Activated T-helper 1 cell treated with anti-CD3 and anti-CD28 coated beads, Interleukin-12 subunit alpha, Interleukin-12 subunit beta, Interleukin-2, Interleukin-4 antibody, amounts not matched to agents 30 ng/mL and 10 ng/mL and 1 ng/mL, durations not matched to agents 14 hours and 24 hours and 36 hours (primary cell): ENCODE measurements around the gene NCAPH2. TPM values are rescaled to one million over a fixed set of nuclear protein-coding genes. Genes with fewer than 3 reads are reported as not detected.

ENCODE experiments used
- total RNA-seq: library from RNA; stranded (reverse); gene quantifications from 2 replicates; pipeline ENCODE4 v1.2.3, GENCODE V29; 2022

The NCAPH2 gene
- total RNA-seq, 1 donor from 2014 or later = 133 TPM

Other genes with a start within 250 kb of the NCAPH2 start
- 15.1 and 19.0 TPM in 2 replicates for gene MAPK12, start 246.5 kb upstream of the NCAPH2 start, total RNA-seq
- gene MAPK11, start 237.8 kb upstream of the NCAPH2 start, total RNA-seq = 24.6 and 28.9 TPM in 2 replicates
- 8.9 and 10.2 TPM in 2 replicates for gene PLXNB2, start 200.6 kb upstream of the NCAPH2 start, total RNA-seq
- 1.7 and 2.2 TPM in 2 replicates for gene DENND6B, start 181.2 kb upstream of the NCAPH2 start, total RNA-seq
- 46.0 and 48.5 TPM in 2 replicates for gene PPP6R2, start 164.9 kb upstream of the NCAPH2 start, total RNA-seq
- gene SBF1, start 33.2 kb upstream of the NCAPH2 start, total RNA-seq = 113 and 116 TPM in 2 replicates
- gene ADM2, start 26.7 kb upstream of the NCAPH2 start, total RNA-seq = 4.2 and 4.9 TPM in 2 replicates
- 0.29 TPM in 1 of 2 replicates, not detected in the other for gene MIOX, start 21.4 kb upstream of the NCAPH2 start, total RNA-seq
- gene LMF2, start 522 bp upstream of the NCAPH2 start, total RNA-seq = 79.5 and 81.2 TPM in 2 replicates
- 8.7 and 14.8 TPM in 2 replicates for gene SCO2, start 17.4 kb downstream of the NCAPH2 start, total RNA-seq
- 57.2 and 59.9 TPM in 2 replicates for gene TYMP, start 21.8 kb downstream of the NCAPH2 start, total RNA-seq
- 5.5 TPM in 2 replicates for gene KLHDC7B, start 37.7 kb downstream of the NCAPH2 start, total RNA-seq
- gene SYCE3, start 54.7 kb downstream of the NCAPH2 start, total RNA-seq = 0.83 TPM in 1 of 2 replicates, not detected in the other
- gene CPT1B, start 70.2 kb downstream of the NCAPH2 start, total RNA-seq = 65.6 and 68.2 TPM in 2 replicates
- gene CHKB, start 74.6 kb downstream of the NCAPH2 start, total RNA-seq = 81.0 and 88.7 TPM in 2 replicates
- gene MAPK8IP2, start 92.6 kb downstream of the NCAPH2 start, total RNA-seq = 0.08 and 0.17 TPM in 2 replicates
- 26.2 and 27.3 TPM in 2 replicates for gene ARSA, start 119.9 kb downstream of the NCAPH2 start, total RNA-seq
- 0.05 and 0.10 TPM in 2 replicates for gene SHANK3, start 164.6 kb downstream of the NCAPH2 start, total RNA-seq
- gene ACR, start 230.0 kb downstream of the NCAPH2 start, total RNA-seq = not detected in 2 replicates